Astrocyte of the hippocampus (primary cell): Measurements from ENCODE around the gene HOXD3.

Source experiments
- DNase-seq: peaks from one replicate; pipeline ENCODE4 v3.0.0; 2011; ENCODE audit warnings: low read depth, low spot score

HOXD3 gene

GRCh38 chr2:176175709-176176607 lies 18.9 kb downstream of the HOXD3 start:
- no peak for DNase-seq

DNA sequence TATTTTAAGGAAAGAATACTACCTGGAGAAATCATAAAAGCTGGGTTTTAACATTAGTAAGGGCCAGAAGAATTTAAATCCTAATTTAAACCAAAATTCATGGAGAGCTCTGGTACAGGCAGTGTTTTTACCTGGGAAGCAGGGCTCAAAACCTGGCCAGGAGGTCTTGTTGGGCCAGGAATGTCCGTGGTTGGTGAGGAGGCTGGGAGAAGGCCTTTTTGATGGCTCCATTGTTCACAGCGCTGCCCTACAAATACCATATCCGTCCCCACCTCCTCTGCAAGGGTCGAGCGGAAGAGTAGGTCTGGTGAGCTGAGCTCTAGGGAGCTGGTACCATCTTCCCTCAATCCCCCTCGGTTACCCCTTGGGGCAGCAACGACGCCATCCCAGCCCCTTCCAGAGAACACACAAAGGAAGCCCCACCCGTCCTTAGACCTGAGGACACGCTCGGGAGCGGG lies 20.5 kb downstream of the HOXD3 start:
- DNase-seq, result no peak

GRCh38 chr2:176178038-176178756 lies 21.1 kb downstream of the HOXD3 start:
- DNase-seq, result no peak

DNA sequence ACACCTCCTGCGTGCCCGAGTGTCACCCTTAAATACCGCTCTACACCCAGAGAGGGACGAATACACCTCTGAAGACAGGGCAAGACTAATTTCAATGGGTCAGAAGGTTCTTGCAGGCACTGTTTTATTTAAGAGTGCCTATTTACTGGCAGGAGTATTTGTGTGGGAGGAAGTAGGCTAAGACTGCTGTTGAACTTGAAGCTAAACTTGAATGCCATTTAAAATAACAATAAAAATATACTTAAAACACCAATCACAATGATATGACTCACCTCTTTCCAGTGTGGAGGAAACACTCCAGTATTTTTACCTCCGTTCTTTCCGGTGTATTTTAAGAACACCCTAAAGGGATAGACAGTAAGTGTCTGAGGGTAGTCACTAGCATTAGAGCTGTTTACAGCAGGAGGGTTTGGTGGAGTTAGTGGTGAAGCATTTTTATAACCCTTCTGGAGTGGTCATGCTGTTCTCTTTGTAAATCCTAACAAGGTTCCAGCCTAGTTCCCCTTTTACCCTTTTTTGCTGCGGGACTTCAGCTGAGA lies 21.7 kb downstream of the HOXD3 start:
- no peak for DNase-seq

DNA sequence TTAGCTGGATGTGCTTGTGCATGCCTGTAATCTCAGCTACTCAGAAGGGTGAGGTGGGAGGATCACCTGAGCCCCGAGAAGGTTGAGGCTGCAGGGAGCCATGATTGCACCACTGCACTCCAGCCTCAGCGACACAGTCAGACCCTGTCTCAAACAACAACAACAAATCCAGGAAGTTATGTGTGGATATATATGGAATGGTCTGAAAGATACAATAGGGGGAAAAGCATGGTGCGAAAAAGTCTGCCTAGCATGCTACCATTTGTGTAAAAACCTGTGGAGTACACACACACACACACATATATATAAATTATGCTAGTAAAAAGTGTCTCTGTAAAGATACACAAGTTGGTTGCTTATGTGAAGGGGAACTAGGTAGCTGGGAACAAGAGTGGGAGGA lies 24.4 kb downstream of the HOXD3 start:
- no peak for DNase-seq

DNA sequence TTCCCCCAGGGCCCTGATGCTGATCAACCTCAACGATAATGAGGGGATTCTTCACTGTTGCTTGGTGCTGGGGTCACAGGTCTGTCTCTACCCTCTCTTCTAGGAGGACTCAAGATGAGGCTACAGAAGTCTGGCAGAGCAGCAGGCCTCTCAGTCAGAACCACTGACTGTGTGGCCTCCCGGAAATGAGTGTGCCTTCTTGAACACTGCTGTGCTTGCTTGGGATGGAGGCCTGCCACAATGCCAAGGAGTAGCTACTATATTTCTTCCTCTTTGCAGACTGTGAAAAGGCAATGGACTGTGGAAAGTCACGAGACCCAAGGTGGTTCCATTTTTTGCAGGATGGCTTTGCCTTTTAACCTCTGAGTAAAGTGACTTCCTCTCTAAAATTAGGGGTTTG lies 25.6 kb downstream of the HOXD3 start:
- DNase-seq, result no peak

GRCh38 chr2:176184749-176185148 lies 27.6 kb downstream of the HOXD3 start:
- no peak for DNase-seq

- no peak for DNase-seq
Observed at GRCh38 chr2:176186024-176186423, 28.9 kb downstream of the HOXD3 start.

DNA sequence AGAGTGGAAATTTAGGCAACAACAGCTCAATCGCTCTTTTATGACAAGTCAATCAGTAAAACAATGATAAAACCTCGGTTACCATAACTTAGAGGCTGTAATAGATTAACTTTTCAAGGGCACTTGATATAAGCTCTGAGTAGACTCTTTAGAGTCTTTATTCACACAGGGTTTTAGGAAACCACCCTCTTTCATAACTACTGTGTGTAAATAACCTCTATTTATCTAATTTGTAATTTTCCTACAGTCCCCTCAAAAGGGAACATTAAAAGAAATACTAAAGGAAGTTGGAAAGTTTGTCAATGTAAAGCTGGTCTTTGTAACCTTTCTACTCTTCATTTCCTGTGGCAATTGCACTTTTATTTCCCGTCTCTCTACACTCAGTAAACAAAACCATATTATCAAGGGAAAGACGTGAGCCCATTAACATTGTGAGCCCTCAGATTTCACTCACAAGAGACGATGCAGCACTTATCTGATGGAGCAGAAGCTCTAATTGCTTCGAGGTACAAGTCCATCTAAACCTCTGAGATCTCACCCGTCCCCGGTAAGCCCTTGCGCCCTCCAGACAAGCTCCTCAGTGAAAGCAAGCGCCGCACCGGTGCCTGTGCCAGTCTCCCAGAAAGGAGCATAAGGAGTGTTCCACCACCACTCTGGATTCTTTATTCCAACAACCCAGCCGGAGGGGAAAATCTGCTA lies 30.2 kb downstream of the HOXD3 start:
- DNase-seq, result no peak

DNA sequence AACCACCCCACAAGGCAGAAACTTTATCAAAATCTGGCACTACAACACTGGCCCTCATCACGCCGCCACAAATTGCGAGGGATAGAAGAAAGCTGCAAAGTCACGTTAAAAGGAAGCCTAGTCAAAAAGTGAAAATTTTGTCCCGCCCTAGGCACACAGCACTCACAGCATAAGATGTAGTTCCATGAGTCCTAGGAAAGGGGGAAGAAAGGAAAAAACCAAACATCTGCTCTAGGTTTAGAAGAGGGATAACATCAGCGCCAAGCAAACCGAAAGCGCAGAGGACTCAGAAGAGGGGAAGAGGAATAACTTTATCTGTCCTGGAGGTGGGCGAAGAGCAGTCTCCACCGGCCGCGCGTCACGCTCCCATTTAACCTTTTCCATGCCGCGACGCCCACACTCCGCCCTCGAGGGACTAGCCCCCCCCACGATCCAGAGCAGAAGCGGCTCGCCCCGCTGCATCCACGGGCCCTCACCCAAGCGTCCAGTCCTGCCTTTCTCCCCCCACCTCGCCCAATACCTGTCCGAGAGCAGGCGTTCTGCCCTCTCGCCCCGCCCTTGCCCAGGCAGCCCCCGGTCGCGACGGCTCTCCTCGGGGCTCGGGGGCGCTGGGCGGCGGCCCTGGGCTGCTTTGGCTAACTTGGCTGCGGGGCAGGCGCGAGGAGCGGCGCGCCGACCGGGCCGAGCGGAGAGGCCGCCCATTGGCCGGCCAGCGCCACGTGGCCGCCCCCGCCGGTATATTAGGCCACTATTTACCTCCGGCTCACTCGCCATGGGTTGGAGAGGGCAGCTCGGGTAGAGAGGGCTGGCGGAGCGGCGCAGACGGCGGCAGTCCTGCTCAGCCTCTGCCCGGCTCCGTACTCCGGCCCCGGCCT lies 31.0 kb downstream of the HOXD3 start, which contains the start of gene HOXD1:
Gene HOXD1 (plus strand): TSS at position 770 of the 875 bp plus-strand sequence. CDS start 134 bp downstream, outside the sequence.
- no peak for DNase-seq

GRCh38 chr2:176188774-176189680 lies 31.9 kb downstream of the HOXD3 start:
- no peak for DNase-seq

GRCh38 chr2:176189681-176190641 lies 32.9 kb downstream of the HOXD3 start:
- DNase-seq, result peak; percentile 11

DNA sequence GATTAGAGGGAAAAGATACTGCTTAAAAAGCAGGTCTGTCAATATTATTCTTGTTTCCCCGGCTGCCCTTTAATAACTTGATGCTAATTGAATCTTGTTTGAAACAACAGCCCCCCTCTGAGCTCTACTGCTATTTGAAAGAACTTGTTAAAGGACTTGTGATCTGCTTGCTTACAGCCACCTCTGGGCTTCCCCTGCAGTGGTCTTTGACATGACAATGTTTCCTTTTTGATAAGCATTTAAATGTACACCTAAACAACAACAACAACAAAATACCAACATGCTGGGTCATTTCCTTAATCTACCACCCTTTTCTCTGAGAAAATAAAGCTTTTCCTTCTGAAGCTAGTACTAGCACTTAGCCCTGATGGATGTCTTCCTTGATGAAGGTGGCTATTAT lies 35.2 kb downstream of the HOXD3 start:
- no peak for DNase-seq

DNA sequence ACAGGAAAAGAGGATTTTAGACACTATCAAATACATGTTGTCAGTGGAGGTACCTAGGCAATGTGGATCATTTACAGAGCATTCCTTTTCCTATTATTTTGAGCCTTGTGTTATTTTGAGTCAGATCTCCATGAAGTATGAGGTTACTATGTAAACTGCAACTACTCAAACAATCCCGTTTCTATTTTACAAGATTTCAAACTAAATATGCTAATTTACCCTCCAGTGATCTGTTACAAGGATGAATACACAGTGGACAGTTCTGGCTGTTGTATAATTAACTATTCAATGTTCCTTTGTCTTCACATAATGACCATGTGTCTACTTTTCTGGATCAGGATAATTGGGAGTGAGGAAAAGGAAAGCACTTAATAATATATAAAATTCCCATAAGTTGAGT lies 35.9 kb downstream of the HOXD3 start:
- no peak for DNase-seq

DNA sequence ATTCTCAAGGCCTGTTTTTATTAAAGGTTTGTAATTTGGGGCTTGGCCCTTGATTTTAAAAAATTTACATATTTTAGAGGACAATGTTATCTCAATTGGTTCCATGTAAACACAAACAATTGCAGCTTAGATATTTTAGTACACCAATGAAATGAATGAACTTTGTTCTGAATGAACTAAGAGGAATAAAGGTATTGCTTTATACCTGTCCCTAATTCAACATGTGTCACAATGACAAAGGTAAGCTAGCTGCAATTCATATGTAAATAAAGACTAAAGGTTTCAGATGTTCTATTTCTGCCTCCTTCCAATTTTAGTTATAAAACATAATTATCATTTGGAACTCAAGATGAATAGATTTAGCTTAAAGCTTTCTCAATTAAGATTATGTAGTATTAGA lies 42.8 kb downstream of the HOXD3 start:
- no peak for DNase-seq

- DNase-seq, result no peak
Observed at GRCh38 chr2:176200971-176201370, 43.9 kb downstream of the HOXD3 start.

- no peak for DNase-seq
Observed at GRCh38 chr2:176202491-176202890, 45.4 kb downstream of the HOXD3 start.

DNA sequence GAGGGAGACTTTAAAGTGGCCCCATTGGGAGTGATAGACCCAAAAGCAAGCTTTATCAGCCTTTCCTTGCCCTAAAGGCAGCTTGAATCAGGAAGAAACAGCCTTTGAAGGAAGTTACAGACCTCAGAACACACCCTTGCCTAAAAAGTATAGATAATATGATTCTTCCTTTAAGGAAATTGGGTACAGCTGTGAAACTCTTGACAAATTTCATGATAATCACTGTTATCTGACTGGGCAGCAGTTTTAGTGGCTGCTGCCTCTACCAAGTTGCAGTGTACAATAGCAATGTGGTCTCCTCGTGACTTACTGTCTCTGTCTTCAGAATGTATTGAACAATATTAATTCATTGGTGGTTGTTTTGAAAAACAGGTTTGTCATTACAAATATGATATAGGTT lies 48.0 kb downstream of the HOXD3 start:
- no peak for DNase-seq

DNA sequence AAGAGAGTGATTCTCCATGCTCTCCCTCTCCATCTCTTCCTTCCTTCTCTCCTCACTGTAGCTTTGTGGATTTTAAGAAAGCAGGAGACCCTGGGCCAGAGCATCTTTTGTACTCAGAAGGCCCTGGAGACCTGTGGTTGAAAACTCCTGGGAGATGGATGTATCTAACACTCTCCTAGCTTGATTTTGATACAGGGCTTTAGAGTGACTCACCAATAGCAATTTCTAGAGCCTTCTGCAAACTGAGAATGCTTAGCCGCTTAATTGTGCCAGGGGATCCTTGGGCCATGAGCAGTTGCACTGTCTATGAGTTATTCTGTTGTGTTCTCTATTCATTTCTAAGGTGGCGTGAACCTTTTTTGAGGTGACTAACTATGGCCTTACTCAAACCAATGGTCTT lies 49.0 kb downstream of the HOXD3 start:
- no peak for DNase-seq
